Measurements from ENCODE around the gene CRMP1.

GRCh38 chr4:5788144-5788543, 104.7 kb downstream of the CRMP1 start:
- TF ChIP-seq, protein P1, sequence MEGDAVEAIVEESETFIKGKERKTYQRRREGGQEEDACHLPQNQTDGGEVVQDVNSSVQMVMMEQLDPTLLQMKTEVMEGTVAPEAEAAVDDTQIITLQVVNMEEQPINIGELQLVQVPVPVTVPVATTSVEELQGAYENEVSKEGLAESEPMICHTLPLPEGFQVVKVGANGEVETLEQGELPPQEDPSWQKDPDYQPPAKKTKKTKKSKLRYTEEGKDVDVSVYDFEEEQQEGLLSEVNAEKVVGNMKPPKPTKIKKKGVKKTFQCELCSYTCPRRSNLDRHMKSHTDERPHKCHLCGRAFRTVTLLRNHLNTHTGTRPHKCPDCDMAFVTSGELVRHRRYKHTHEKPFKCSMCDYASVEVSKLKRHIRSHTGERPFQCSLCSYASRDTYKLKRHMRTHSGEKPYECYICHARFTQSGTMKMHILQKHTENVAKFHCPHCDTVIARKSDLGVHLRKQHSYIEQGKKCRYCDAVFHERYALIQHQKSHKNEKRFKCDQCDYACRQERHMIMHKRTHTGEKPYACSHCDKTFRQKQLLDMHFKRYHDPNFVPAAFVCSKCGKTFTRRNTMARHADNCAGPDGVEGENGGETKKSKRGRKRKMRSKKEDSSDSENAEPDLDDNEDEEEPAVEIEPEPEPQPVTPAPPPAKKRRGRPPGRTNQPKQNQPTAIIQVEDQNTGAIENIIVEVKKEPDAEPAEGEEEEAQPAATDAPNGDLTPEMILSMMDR (IDR thresholded peaks at IDR 0.05) = no peak
- no peak for TF ChIP-seq POLR2A (IDR thresholded peaks at IDR 0.05)

Data from body of pancreas (tissue), 4 donors.